B cell (primary cell): ENCODE measurements around the gene CCL25. TPM values are rescaled to one million over a fixed set of nuclear protein-coding genes. Genes with fewer than 3 reads are reported as not detected.

Experiments
- ATAC-seq: fragments of 200-7000 bp; cut with Tn5 transposase; one replicate; pipeline ENCODE4 v1.10.0; 2021; ENCODE audit warnings: low read depth, mild to moderate bottlenecking, moderate number of reproducible peaks, moderate library complexity
- CTCF ChIA-PET: fragments of 350-600 bp; sonication (Branson Sonifier 250); formaldehyde crosslinking; loops from one replicate; lab custom pipeline; 2021; ENCODE audit warnings: antibody characterized with exemption, inconsistent platforms; lab: Charles Lee
- POLR2A ChIA-PET: fragments of 350-600 bp; sonication (Branson Sonifier 250); formaldehyde crosslinking; loops from one replicate; lab custom pipeline; 2021; ENCODE audit warnings: antibody characterized with exemption; lab: Charles Lee
- DNase-seq: peaks from one replicate; pipeline ENCODE4 v3.0.0; 2013
- H2AFZ ChIP-seq: 2 replicates; pipeline ENCODE4 v1.6.1; 2012; ENCODE audit warnings: mild to moderate bottlenecking, low read depth, low read length; ENCODE audit not compliant: insufficient read depth, poor library complexity, severe bottlenecking
- H3K27ac ChIP-seq, 2 donors: 1 replicate in 1 of 2; 2 replicates in 1 of 2; pipeline ENCODE4 v1.5.1; 2012 to 2013; ENCODE audit warnings: low read length in 2 of 2, mild to moderate bottlenecking in 2 of 2, moderate library complexity in 1 of 2
- H3K27me3 ChIP-seq, 4 experiments: fragments of 200-600 bp in 1 of 4; sonication (generic) in 1 of 4; replicated peaks in 1 of 4; 1 replicate in 2 of 4; 2 replicates in 2 of 4; pipeline versions ENCODE4 v1.6.1 to v1.7.0; 2013 to 2016; ENCODE audit warnings: low read length in 3 of 4, mild to moderate bottlenecking in 2 of 4, mixed read lengths in 1 of 4, moderate library complexity in 1 of 4; ENCODE audit not compliant: insufficient read depth in 4 of 4, control insufficient read depth in 3 of 4; ENCODE audit errors: control extremely low read depth in 1 of 4
- H3K36me3 ChIP-seq, 2 experiments: replicated peaks in 1 of 2; 1 replicate in 1 of 2; 2 replicates in 1 of 2; pipeline versions ENCODE4 v1.6.1 to v1.7.1; 2013; ENCODE audit warnings: low read length in 1 of 2; ENCODE audit not compliant: insufficient read depth in 2 of 2, control insufficient read depth in 1 of 2; ENCODE audit errors: control extremely low read depth in 1 of 2, extremely low read depth in 1 of 2
- H3K4me1 ChIP-seq, 2 donors: fragments of 200-600 bp in 1 of 2; sonication (generic) in 1 of 2; 1 replicate in 1 of 2; 2 replicates in 1 of 2; pipeline versions ENCODE4 v1.5.1 to v1.6.1; 2013 to 2017; ENCODE audit warnings: low read length in 2 of 2; ENCODE audit not compliant: control insufficient read depth in 2 of 2, insufficient read depth in 2 of 2
- H3K4me2 ChIP-seq: replicated peaks from 2 replicates; pipeline ENCODE3; 2012; ENCODE audit warnings: mild to moderate bottlenecking, low read depth, low read length; ENCODE audit not compliant: poor library complexity, severe bottlenecking
- H3K4me3 ChIP-seq, 5 experiments: fragments of 200-600 bp in 1 of 5; sonication (generic) in 1 of 5; 1 replicate in 3 of 5; 2 replicates in 2 of 5; pipeline versions ENCODE4 v1.5.1 to v1.7.0; 2011 to 2016; ENCODE audit warnings: low read length in 4 of 5, mild to moderate bottlenecking in 4 of 5, low read depth in 2 of 5, control low read depth in 1 of 5, moderate library complexity in 1 of 5; ENCODE audit not compliant: insufficient read depth in 1 of 5; ENCODE audit errors: control extremely low read depth in 1 of 5, extremely low read depth in 1 of 5
- H3K79me2 ChIP-seq: fragments of 200-600 bp; sonication (generic); one replicate; pipeline ENCODE4 v1.6.0; 2016; ENCODE audit warnings: low read length; ENCODE audit not compliant: control insufficient read depth, insufficient read depth
- H3K9ac ChIP-seq: fragments of 200-600 bp; sonication (generic); 2 replicates; pipeline ENCODE4 v1.6.1; 2017; ENCODE audit warnings: mild to moderate bottlenecking, low read length, moderate library complexity
- H3K9me3 ChIP-seq, 3 donors: one replicate each; pipeline versions ENCODE4 v1.6.1 to v1.7.1; 2013; ENCODE audit warnings: low read length in 2 of 3; ENCODE audit not compliant: control insufficient read depth in 2 of 3, insufficient read depth in 1 of 3; ENCODE audit errors: control extremely low read depth in 1 of 3
- H4K20me1 ChIP-seq: 2 replicates; pipeline ENCODE4 v1.6.0; 2012; ENCODE audit warnings: mild to moderate bottlenecking, low read length; ENCODE audit not compliant: insufficient read depth, control insufficient read depth, poor library complexity, severe bottlenecking
- H3K27ac Mint-ChIP-seq: one replicate; pipeline ENCODE4 v1.8.0; 2021; ENCODE audit warnings: mixed read lengths
- H3K27me3 Mint-ChIP-seq: one replicate; pipeline ENCODE4 v1.8.0; 2021; ENCODE audit warnings: mixed read lengths
- H3K4me1 Mint-ChIP-seq: one replicate; pipeline ENCODE4 v1.8.0; 2021; ENCODE audit warnings: mixed read lengths
- H3K4me3 Mint-ChIP-seq: one replicate; pipeline ENCODE4 v1.8.0; 2021; ENCODE audit warnings: mixed read lengths
- H3K9me3 Mint-ChIP-seq: one replicate; pipeline ENCODE4 v1.8.0; 2022; ENCODE audit warnings: mixed read lengths; ENCODE audit not compliant: insufficient read depth
- EZH2 ChIP-seq: IDR thresholded peaks from 2 replicates; pipeline ENCODE4 v1.6.1; 2012; ENCODE audit warnings: borderline replicate concordance, low read depth, mild to moderate bottlenecking, moderate library complexity, low read length; ENCODE audit not compliant: insufficient read depth, poor library complexity, severe bottlenecking
- WGBS: methylation state at CpG from one replicate; pipeline ENCODE4 v1.1.5; 2013; ENCODE audit warnings: missing lambda C conversion rate; ENCODE audit not compliant: insufficient coverage; 5-methylcytosine and 5-hydroxymethylcytosine counted together
- intact Hi-C: fragments of 100-400 bp; cut with micrococcal nuclease; formaldehyde crosslinking; loops from one replicate; pipeline ENCODE4 v1.10.0; 2022
- polyA plus RNA-seq: library from polyadenylated mRNA; depleted of rRNA; stranded (reverse); fragments of >200 nt; gene quantifications from 2 replicates; pipeline ENCODE4 v1.2.3, GENCODE V29; 2012
- total RNA-seq, 2 donors: library from RNA; stranded (reverse); fragments of 120-200 nt in 1 of 2; gene quantifications; 1 replicate in 1 of 2; 2 replicates in 1 of 2; pipeline versions ENCODE4 v1.2.3 to v1.2.4, GENCODE V29; 2013 to 2022
- TF ChIP-seq, protein P1 (sequence below): fragments of 200-600 bp; IDR thresholded peaks from one replicate; pipeline ENCODE4 v1.8.0; 2022; ENCODE audit warnings: antibody characterized with exemption, mild to moderate bottlenecking

The CCL25 gene
- total and polyA plus RNA-seq, 2 donors (not counting 1 experiment from before 2014, with no cell fraction given), result 0.28 TPM; not detected in 1

DNA sequence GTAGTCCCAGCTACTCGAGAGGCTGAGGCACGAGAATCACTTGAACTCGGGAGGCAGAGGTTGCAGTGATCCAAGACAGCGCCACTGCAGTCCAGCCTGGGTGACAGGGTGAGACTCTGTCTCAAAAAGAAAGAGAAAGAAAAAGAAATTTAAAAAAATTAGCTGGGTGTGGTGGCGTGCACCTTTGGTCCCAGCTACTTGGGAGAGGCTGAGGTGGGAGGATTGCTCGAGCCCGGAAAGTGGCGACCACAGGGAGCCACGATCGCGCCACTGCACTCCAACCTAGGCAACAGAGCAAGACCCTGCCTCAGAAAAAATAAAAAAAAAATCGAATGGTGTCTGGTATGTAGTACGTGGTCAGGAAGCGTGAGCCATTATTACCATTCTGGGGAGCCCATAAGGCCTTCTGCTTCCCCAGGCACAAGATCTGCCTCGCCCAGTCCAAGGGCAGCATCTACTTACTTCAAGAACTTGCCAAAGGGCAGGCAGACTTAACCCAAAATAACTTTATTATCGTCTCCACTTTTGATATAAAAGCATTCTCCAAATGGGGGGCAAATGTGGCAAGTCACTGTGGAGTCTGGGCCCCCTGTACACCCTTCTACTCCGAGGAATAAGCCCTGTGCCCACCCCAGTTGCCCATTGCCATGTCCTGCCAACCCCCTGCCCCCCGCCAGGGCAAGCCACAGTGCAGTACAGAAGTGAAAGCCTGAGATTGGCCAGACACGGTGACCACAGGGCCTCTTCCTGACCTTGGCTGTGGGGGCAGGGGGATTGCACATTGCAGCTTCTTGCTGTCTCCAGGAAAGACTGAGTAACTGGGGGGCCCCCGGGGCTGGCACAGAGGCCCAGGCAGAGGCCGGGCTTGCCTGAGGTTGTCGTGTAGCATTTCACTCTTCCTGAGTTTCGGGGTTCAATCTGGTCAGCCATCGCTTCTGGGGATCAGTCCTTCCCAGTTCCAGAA, 12.6 kb downstream of the CCL25 start:
- Histone ChIP-seq H3K79me2 (no peaks in the 10 kb centered on the region), H3K36me3 (no peaks in the 10 kb centered on the region), H3K4me3 (no peak overlapping the region), H3K27ac (no peak overlapping the region), H4K20me1 (no peaks in the 10 kb centered on the region), H3K4me1 (no peaks in the 10 kb centered on the region), H3K9me3 (peaks cover 2 to 16% (median 16%) of the 10 kb centered on the region in 3 donors), H3K4me2 (no peak overlapping the region), H3K9ac (no peak overlapping the region), H3K27me3 (peaks cover 0 to 9% (median 0%) of the 10 kb centered on the region in 4 experiments), H2AFZ (no peak overlapping the region)
- H3K27me3 Mint-ChIP-seq, result peaks cover 5% of the 10 kb centered on the region
- POLR2A ChIA-PET, result no interaction called here
- WGBS, result 72% methylated on average over 19 of the region's 24 CpGs
- H3K4me1 Mint-ChIP-seq, result no peaks in the 10 kb centered on the region
- CTCF ChIA-PET, result interaction anchor here (0.5 kb wide), 1 partner anchor 13 kb away, joined by 4 read pairs; no protein-coding TSS in a partner anchor
- no peak for ATAC-seq
- H3K4me3 Mint-ChIP-seq, result no peak overlapping the region
- no peak for DNase-seq
- no peak for TF ChIP-seq EZH2
- TF ChIP-seq, protein P1, sequence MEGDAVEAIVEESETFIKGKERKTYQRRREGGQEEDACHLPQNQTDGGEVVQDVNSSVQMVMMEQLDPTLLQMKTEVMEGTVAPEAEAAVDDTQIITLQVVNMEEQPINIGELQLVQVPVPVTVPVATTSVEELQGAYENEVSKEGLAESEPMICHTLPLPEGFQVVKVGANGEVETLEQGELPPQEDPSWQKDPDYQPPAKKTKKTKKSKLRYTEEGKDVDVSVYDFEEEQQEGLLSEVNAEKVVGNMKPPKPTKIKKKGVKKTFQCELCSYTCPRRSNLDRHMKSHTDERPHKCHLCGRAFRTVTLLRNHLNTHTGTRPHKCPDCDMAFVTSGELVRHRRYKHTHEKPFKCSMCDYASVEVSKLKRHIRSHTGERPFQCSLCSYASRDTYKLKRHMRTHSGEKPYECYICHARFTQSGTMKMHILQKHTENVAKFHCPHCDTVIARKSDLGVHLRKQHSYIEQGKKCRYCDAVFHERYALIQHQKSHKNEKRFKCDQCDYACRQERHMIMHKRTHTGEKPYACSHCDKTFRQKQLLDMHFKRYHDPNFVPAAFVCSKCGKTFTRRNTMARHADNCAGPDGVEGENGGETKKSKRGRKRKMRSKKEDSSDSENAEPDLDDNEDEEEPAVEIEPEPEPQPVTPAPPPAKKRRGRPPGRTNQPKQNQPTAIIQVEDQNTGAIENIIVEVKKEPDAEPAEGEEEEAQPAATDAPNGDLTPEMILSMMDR, result no peak
- intact Hi-C loops, result no loop called here
- no peak overlapping the region for H3K27ac Mint-ChIP-seq
- H3K9me3 Mint-ChIP-seq, result peaks cover 3% of the 10 kb centered on the region

DNA sequence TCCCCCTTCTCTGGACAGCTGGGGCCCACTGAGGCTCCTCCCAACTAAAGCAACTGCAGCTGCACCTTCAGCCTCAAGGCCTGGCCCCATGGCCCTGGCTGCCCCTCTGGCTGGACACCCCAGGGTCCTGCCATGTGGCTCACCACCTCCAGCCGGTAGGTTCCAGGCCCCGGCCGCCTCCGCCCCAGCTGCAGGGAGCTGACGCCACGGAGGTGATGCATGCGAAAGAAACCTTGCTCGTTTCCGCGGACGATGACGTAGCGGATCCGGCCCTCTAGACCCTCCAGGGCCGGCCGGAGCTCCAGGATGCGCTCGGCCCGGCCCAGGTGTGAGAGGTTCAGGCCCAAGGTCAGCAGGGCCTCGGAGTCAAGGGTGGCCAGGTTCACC, 13.3 kb downstream of the CCL25 start:
- Mint-ChIP-seq H3K9me3 (peaks cover 5% of the 10 kb centered on the region), H3K27me3 (peaks cover 7% of the 10 kb centered on the region), H3K4me3 (no peak overlapping the region), H3K27ac (no peak overlapping the region), H3K4me1 (no peaks in the 10 kb centered on the region)
- DNase-seq (no peak), ATAC-seq (no peak)
- CTCF ChIA-PET, result no interaction called here
- Histone ChIP-seq H3K36me3 (no peaks in the 10 kb centered on the region), H3K4me1 (no peaks in the 10 kb centered on the region), H3K27ac (no peak overlapping the region), H4K20me1 (no peaks in the 10 kb centered on the region), H3K79me2 (no peaks in the 10 kb centered on the region), H3K4me3 (no peak overlapping the region), H3K9ac (no peak overlapping the region), H3K27me3 (peaks cover 0 to 9% (median 0%) of the 10 kb centered on the region in 4 experiments), H2AFZ (no peak overlapping the region), H3K9me3 (peaks cover 2 to 23% (median 18%) of the 10 kb centered on the region in 3 donors), H3K4me2 (no peak overlapping the region)
- POLR2A ChIA-PET, result no interaction called here
- 97% methylated on average over 20 of the region's 20 CpGs for WGBS
- intact Hi-C loops, result no loop called here
- no peak for TF ChIP-seq EZH2
- TF ChIP-seq, protein P1, result no peak
